Posterior cingulate gyrus (tissue), 11 donors: ENCODE measurements around the gene TOX2.

ENCODE experiments used
- DNase-seq, 10 donors: peaks; one replicate each; pipeline versions ENCODE4 v3.0.0 to v3.0.0-alpha.2; 2020 to 2021; ENCODE audit warnings: mixed read lengths in 3 of 10
- intact Hi-C: fragments of 100-400 bp; cut with DNase I; formaldehyde crosslinking; loops from one replicate; pipeline ENCODE4 v1.15.1; 2023

The TOX2 gene

GRCh38 chr20:44070139-44070900 is 155.7 kb downstream of the TOX2 start:
- intact Hi-C loops, result no loop called here
- peak in 3 of 10 donors; percentile 15 to 71 (median 32) for DNase-seq

- intact Hi-C loops, result no loop called here
These were observed 156.4 kb downstream of the TOX2 start for GRCh38 chr20:44071057-44071456.

GRCh38 chr20:44071526-44072111 is 157.0 kb downstream of the TOX2 start:
- intact Hi-C loops, result no loop called here
- DNase-seq, result peak in 1 of 10 donors; percentile 76

More at GRCh38 chr20:44071057-44071456, 156.4 kb downstream of the TOX2 start:
- DNase-seq, result peak in 1 of 10 donors; percentile 48

- intact Hi-C loops, result no loop called here
These were observed 157.7 kb downstream of the TOX2 start for GRCh38 chr20:44072384-44072783.

GRCh38 chr20:44073011-44073674 is 158.5 kb downstream of the TOX2 start:
- DNase-seq, result no peak
- intact Hi-C loops, result no loop called here

More at GRCh38 chr20:44072384-44072783, 157.7 kb downstream of the TOX2 start:
- no peak for DNase-seq

- DNase-seq, result no peak
These were observed 159.0 kb downstream of the TOX2 start for GRCh38 chr20:44073675-44074071.

GRCh38 chr20:44074252-44075151 is 159.8 kb downstream of the TOX2 start:
- intact Hi-C loops, result no loop called here
- DNase-seq, result peak in 1 of 10 donors; percentile 31

More at GRCh38 chr20:44073675-44074071, 159.0 kb downstream of the TOX2 start:
- intact Hi-C loops, result no loop called here

GRCh38 chr20:44075191-44075949 is 160.7 kb downstream of the TOX2 start:
- DNase-seq, result no peak
- intact Hi-C loops, result no loop called here

GRCh38 chr20:44075950-44076232 is 161.2 kb downstream of the TOX2 start:
- intact Hi-C loops, result no loop called here
- no peak for DNase-seq

- peak in 1 of 10 donors; percentile 70 for DNase-seq
- intact Hi-C loops, result no loop called here
These were observed 164.6 kb downstream of the TOX2 start for GRCh38 chr20:44079291-44079690.

GRCh38 chr20:44080064-44080463 is 165.4 kb downstream of the TOX2 start:
- DNase-seq, result no peak
- intact Hi-C loops, result loop anchor here (1.0 to 10.0 kb wide), 3 partner anchors 24 to 545 kb away; no protein-coding TSS in a partner anchor

- peak in 8 of 10 donors; percentile 44 to 94 (median 80) for DNase-seq
- intact Hi-C loops, result loop anchor here (1.0 to 10.0 kb wide), 3 partner anchors 24 to 546 kb away; no protein-coding TSS in a partner anchor
These were observed 166.1 kb downstream of the TOX2 start for GRCh38 chr20:44080646-44081267.

- no peak for DNase-seq
- intact Hi-C loops, result loop anchor here (10.0 kb wide), 1 partner anchor 547 kb away; no protein-coding TSS in a partner anchor
These were observed 166.8 kb downstream of the TOX2 start for GRCh38 chr20:44081476-44081875.

GRCh38 chr20:44081888-44082287 is 167.2 kb downstream of the TOX2 start:
- no peak for DNase-seq
- intact Hi-C loops, result loop anchor here (10.0 kb wide), 1 partner anchor 547 kb away; no protein-coding TSS in a partner anchor

- intact Hi-C loops, result loop anchor here (10.0 kb wide), 1 partner anchor 549 kb away; no protein-coding TSS in a partner anchor
- DNase-seq, result peak in 1 of 10 donors; percentile 73
These were observed 168.7 kb downstream of the TOX2 start for GRCh38 chr20:44083220-44083933.

- intact Hi-C loops, result loop anchor here (10.0 kb wide), 1 partner anchor 550 kb away; no protein-coding TSS in a partner anchor
- no peak for DNase-seq
These were observed 169.8 kb downstream of the TOX2 start for GRCh38 chr20:44084439-44084838.

- DNase-seq, result no peak
- intact Hi-C loops, result loop anchor here (10.0 kb wide), 1 partner anchor 550 kb away; no protein-coding TSS in a partner anchor
These were observed 170.2 kb downstream of the TOX2 start for GRCh38 chr20:44084891-44085290.
